ENCODE measurements around the gene RFTN1.

DNA sequence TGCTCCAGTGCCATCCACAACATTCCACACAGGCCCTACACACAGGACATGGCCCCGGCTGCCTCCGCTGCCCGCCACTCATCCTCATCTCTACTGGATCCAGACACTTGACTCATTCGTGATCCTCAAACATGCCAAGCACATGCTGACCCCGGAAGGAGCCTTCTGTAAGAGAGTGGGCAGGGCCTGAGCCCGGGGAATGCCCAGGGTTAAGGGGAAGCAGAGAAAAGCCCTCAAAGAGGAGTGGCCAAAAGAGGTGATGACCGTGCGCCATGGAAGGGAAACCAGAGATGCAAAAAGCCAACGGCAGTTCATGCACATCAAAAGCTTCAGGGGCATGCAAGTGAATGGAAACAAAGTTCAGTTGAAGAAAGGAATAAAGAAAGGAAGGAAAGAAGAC is 46.1 kb downstream of the RFTN1 start:
- TF ChIP-seq, protein P1, sequence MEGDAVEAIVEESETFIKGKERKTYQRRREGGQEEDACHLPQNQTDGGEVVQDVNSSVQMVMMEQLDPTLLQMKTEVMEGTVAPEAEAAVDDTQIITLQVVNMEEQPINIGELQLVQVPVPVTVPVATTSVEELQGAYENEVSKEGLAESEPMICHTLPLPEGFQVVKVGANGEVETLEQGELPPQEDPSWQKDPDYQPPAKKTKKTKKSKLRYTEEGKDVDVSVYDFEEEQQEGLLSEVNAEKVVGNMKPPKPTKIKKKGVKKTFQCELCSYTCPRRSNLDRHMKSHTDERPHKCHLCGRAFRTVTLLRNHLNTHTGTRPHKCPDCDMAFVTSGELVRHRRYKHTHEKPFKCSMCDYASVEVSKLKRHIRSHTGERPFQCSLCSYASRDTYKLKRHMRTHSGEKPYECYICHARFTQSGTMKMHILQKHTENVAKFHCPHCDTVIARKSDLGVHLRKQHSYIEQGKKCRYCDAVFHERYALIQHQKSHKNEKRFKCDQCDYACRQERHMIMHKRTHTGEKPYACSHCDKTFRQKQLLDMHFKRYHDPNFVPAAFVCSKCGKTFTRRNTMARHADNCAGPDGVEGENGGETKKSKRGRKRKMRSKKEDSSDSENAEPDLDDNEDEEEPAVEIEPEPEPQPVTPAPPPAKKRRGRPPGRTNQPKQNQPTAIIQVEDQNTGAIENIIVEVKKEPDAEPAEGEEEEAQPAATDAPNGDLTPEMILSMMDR (IDR thresholded peaks at IDR 0.05), result no peak
- TF ChIP-seq EP300 (IDR thresholded peaks at IDR 0.05), result no peak

Measured in ovary (tissue), 3 donors.